Thyroid gland (tissue), 4 donors: Measurements from ENCODE around the gene DNAJC10. TPM values are rescaled to one million over a fixed set of nuclear protein-coding genes. Genes with fewer than 3 reads are reported as not detected.

ENCODE experiments used
- DNase-seq, 2 donors: peaks; one replicate each; pipeline ENCODE4 v3.0.0-alpha.2; 2019
- H3K27ac ChIP-seq, 3 donors: fragments of 200-600 bp; sonication (generic); 1 replicate in 2 of 3; 2 replicates in 1 of 3; pipeline ENCODE4 v1.5.1; 2016 to 2019; ENCODE audit warnings: mild to moderate bottlenecking in 1 of 3, moderate library complexity in 1 of 3
- H3K27me3 ChIP-seq: fragments of 200-600 bp; sonication (generic); one replicate; pipeline ENCODE4 v1.5.1; 2019
- H3K36me3 ChIP-seq, 2 donors: fragments of 200-600 bp; sonication (generic); one replicate each; pipeline ENCODE4 v1.5.1; 2016 to 2019
- H3K4me1 ChIP-seq, 2 donors: fragments of 200-600 bp; sonication (generic); one replicate each; pipeline ENCODE4 v1.5.1; 2017 to 2019
- H3K4me3 ChIP-seq, 3 donors: fragments of 200-600 bp; sonication (generic); replicated peaks in 1 of 3; 1 replicate in 2 of 3; 2 replicates in 1 of 3; pipeline ENCODE4 v1.5.1; 2016; ENCODE audit warnings: mild to moderate bottlenecking in 1 of 3
- H3K9me3 ChIP-seq: fragments of 200-600 bp; sonication (generic); one replicate; pipeline ENCODE4 v1.5.1; 2017
- POLR2A ChIP-seq, 2 donors: fragments of 450-650 bp; IDR thresholded peaks; one replicate each; pipeline ENCODE4 v1.6.1; 2017; ENCODE audit warnings: antibody characterized with exemption in 2 of 2, mild to moderate bottlenecking in 2 of 2, moderate library complexity in 1 of 2
- WGBS, 2 donors: methylation state at CpG; one replicate each; pipeline ENCODE4 v1.1.5; 2017; 5-methylcytosine and 5-hydroxymethylcytosine counted together
- intact Hi-C: fragments of 100-400 bp; cut with DNase I; formaldehyde crosslinking; loops from one replicate; pipeline ENCODE4 v1.15.1; 2023
- total RNA-seq, 4 donors: library from RNA; depleted of rRNA; stranded (reverse); fragments of >200 nt; gene quantifications; one replicate each; pipeline ENCODE4 v1.2.3, GENCODE V29; 2016
- TF ChIP-seq, protein P1 (sequence below), 6 experiments: fragments of 200-600 bp in 3 of 6; fragments of 450-650 bp in 3 of 6; sonication (generic) in 3 of 6; IDR thresholded peaks; one replicate each; pipeline ENCODE4 v1.5.1; 2016 to 2019; ENCODE audit warnings: antibody characterized with exemption in 6 of 6, mild to moderate bottlenecking in 2 of 6, inconsistent platforms in 1 of 6, moderate library complexity in 1 of 6

DNAJC10 gene
- total RNA-seq, 4 donors from 2014 or later = 76.4 to 99.4 (median 86.0) TPM

- Histone ChIP-seq H3K27me3 (no peaks in the 10 kb centered on the region), H3K9me3 (no peaks in the 10 kb centered on the region), H3K27ac (no peak overlapping the region), H3K36me3 (no peaks in the 10 kb centered on the region), H3K4me3 (no peak overlapping the region), H3K4me1 (peaks cover 6 to 13% of the 10 kb centered on the region in 2 donors)
- intact Hi-C loops = no loop called here
- TF ChIP-seq, protein P1, sequence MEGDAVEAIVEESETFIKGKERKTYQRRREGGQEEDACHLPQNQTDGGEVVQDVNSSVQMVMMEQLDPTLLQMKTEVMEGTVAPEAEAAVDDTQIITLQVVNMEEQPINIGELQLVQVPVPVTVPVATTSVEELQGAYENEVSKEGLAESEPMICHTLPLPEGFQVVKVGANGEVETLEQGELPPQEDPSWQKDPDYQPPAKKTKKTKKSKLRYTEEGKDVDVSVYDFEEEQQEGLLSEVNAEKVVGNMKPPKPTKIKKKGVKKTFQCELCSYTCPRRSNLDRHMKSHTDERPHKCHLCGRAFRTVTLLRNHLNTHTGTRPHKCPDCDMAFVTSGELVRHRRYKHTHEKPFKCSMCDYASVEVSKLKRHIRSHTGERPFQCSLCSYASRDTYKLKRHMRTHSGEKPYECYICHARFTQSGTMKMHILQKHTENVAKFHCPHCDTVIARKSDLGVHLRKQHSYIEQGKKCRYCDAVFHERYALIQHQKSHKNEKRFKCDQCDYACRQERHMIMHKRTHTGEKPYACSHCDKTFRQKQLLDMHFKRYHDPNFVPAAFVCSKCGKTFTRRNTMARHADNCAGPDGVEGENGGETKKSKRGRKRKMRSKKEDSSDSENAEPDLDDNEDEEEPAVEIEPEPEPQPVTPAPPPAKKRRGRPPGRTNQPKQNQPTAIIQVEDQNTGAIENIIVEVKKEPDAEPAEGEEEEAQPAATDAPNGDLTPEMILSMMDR (IDR thresholded peaks at IDR 0.05) = no peak
- no peak for TF ChIP-seq POLR2A (IDR thresholded peaks at IDR 0.05)
- no peak for DNase-seq
These were observed 2.5 kb upstream of the DNAJC10 start for GRCh38 chr2:182713601-182714000.

GRCh38 chr2:182715121-182715891 is 751 bp upstream of the DNAJC10 start:
- peak overlapping the region; percentile 68 to 86 (median 85) for H3K27ac ChIP-seq
- TF ChIP-seq, protein P1 (IDR thresholded peaks at IDR 0.05) = peak in 1 of 6 experiments; percentile 29
- TF ChIP-seq POLR2A (IDR thresholded peaks at IDR 0.05) = no peak
- WGBS, 2 donors = 4% methylated on average over 9 of the region's 9 CpGs

DNA sequence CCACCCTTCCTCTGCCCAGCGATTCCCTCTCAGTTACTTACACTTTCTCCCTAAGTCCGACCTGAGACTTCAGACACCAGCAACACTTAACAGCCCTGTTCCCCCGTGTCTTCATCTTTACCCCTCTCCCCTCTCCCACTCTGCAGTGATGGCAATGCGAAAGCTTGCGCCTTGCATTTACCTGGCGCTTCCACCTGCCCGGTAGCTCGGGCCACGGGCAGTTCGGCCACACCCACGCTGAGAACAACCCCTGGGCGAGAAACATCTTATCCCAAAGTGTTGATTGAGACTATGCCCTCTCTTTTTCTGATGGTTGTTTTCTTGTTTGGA is 558 bp downstream of the DNAJC10 start:
- WGBS, 2 donors = 1 to 2% methylated on average over 12 of the region's 12 CpGs
- peak; percentile 17 to 19 for DNase-seq
- Histone ChIP-seq H3K27ac (peak overlapping the region; percentile 68 to 86 (median 85)), H3K27me3 (no peaks in the 10 kb centered on the region), H3K4me1 (peaks cover 6 to 13% of the 10 kb centered on the region in 2 donors), H3K9me3 (no peaks in the 10 kb centered on the region), H3K4me3 (peak overlapping the region; percentile 88 to 94 (median 94)), H3K36me3 (peaks cover 4 to 5% of the 10 kb centered on the region in 2 donors)
- TF ChIP-seq, protein P1 (IDR thresholded peaks at IDR 0.05) = no peak
- no peak for TF ChIP-seq POLR2A (IDR thresholded peaks at IDR 0.05)
- intact Hi-C loops = no loop called here

More at GRCh38 chr2:182715121-182715891, 751 bp upstream of the DNAJC10 start:
- no peaks in the 10 kb centered on the region for H3K27me3 ChIP-seq
- H3K4me3 ChIP-seq = peak overlapping the region; percentile 88 to 94 (median 94)
- no peaks in the 10 kb centered on the region for H3K9me3 ChIP-seq
- DNase-seq = no peak
- intact Hi-C loops = no loop called here
- peaks cover 0 to 2% of the 10 kb centered on the region in 2 donors for H3K36me3 ChIP-seq
- peaks cover 6 to 13% of the 10 kb centered on the region in 2 donors for H3K4me1 ChIP-seq

- intact Hi-C loops = no loop called here
- H3K9me3 ChIP-seq = no peaks in the 10 kb centered on the region
- DNase-seq = no peak
- TF ChIP-seq POLR2A (IDR thresholded peaks at IDR 0.05) = no peak
- TF ChIP-seq, protein P1 (IDR thresholded peaks at IDR 0.05) = no peak
- H3K27me3 ChIP-seq = no peaks in the 10 kb centered on the region
- peaks cover 4 to 5% of the 10 kb centered on the region in 2 donors for H3K36me3 ChIP-seq
- H3K27ac ChIP-seq = no peak overlapping the region
- H3K4me1 ChIP-seq = peaks cover 6 to 13% of the 10 kb centered on the region in 2 donors
- 58 to 66% methylated on average over 2 of the region's 2 CpGs for WGBS, 2 donors
- no peak overlapping the region for H3K4me3 ChIP-seq
These were observed 1.4 kb downstream of the DNAJC10 start for GRCh38 chr2:182717416-182717815.

- Histone ChIP-seq H3K36me3 (peaks cover 4 to 5% of the 10 kb centered on the region in 2 donors), H3K27me3 (no peaks in the 10 kb centered on the region), H3K4me3 (no peak overlapping the region), H3K27ac (peak overlapping the region in 1 of 3 donors; percentile 5), H3K4me1 (peaks cover 6 to 13% of the 10 kb centered on the region in 2 donors), H3K9me3 (no peaks in the 10 kb centered on the region)
- no peak for DNase-seq
- no peak for TF ChIP-seq POLR2A (IDR thresholded peaks at IDR 0.05)
- TF ChIP-seq, protein P1 (IDR thresholded peaks at IDR 0.05) = no peak
- intact Hi-C loops = no loop called here
These were observed 1.8 kb downstream of the DNAJC10 start for GRCh38 chr2:182717816-182718215.
